NCI-H146 treated with DMSO at 0.1 percent for 48 hours (cell line): ENCODE results near the gene CTNND2.

Source experiments
- DNase-seq: peaks from one replicate; lab custom pipeline; 2025; ENCODE audit not compliant: unreplicated experiment; lab: John Stamatoyannopoulos, UW

CTNND2 gene

DNA sequence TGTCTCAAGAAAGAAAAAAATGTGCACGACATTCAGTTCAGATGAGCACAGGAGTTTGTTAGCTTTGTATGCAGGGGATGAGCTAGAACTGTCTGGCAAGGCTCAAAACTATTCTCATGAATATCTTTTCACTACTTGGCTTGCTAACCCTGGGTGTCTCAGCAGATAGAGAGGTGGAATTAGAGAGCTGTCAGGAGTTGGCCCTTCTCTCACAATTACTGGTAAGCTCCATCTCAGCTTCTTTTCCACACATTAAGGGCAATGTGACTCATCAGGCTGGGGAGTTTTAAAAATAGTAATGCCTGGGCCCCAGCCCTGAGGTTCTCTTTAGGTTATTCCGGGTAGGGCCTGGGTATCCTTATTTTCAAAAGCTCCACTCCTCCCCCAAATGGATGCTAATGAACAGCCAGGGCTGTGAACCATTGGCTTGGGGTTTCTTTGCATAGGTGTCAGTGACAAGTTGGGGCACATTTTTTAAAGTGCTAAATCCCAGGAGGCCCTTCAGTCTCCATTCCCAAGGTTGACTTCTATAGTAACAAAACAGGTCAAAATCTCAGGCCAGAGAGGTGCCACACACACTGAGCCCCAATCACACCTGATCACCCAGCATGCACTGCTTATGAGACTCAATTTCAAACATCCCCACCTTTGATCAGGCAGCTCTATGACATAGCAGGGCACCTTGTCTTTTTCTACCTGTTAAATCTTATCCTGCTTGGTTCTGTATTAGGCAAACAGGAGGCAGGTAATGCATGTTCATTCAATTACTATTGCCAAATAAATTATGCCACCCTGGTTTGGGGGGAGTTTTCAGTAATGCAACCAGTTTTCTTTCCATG, 903.5 kb downstream of the CTNND2 start:
- DNase-seq, result no peak

DNA sequence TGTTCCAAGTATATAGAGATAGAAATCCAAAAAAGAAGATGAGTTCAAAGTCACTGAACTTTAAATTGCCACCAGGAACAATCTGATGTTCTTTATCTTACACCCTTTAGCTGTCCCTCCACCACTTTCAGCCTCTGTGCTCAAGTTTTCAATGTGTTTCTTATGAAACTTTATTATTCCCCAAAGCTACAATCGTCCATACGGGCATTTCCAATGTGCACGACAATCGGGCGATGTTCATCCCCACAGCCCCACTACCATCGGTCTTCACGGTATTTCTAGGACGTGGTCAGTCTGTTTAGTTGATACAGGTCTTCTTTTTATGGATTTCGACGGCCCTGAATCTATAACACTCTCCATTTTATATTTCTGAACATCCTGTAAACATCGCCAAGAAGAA, 904.5 kb downstream of the CTNND2 start:
- no peak for DNase-seq

GRCh38 chr5:10995891-10996290, 908.4 kb downstream of the CTNND2 start:
- DNase-seq, result no peak

DNA sequence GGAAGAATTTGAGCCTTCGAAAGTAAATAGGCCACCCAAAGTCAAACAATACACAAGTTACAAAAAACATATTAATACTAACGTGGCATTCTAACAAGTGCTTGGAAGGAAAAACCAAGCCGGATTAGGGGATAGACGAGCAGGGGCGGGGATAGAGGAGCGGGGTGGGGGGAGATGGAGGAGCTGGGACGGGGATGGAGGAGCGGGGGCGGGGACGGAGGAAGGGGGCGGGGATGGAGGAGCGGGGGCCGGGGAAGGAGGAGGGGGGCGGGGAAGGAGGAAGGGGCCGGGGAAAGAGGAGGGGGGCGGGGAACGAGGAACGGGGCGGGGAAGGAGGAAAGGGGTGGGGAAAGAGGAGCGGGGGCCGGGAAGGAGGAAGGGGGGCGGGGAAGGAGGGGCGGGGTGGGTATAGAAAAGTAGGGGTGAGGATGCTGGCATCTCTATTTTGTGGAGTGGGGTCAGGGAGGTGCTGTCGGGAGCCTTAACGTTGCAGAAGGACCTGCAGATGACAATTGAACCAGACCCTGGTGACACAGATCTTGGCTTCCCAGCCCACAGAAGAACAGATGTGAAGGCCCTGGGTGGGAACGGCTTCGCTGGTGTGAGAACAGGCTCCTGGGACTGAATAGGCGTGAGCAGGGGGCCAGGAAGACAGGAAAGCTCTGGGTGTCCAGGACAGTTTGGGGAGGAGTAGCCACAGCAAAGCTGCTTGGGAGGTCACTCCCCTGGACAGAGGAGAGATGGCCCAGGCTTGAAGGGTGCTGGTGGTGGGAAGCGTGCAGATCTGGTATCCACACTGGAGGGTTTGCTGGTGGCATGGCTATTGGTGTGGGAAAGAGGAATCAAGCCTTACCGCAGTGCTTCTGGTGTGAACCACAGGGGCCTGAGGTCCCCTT, 909.9 kb downstream of the CTNND2 start:
- no peak for DNase-seq

GRCh38 chr5:10990634-10991033, 913.6 kb downstream of the CTNND2 start:
- no peak for DNase-seq

DNA sequence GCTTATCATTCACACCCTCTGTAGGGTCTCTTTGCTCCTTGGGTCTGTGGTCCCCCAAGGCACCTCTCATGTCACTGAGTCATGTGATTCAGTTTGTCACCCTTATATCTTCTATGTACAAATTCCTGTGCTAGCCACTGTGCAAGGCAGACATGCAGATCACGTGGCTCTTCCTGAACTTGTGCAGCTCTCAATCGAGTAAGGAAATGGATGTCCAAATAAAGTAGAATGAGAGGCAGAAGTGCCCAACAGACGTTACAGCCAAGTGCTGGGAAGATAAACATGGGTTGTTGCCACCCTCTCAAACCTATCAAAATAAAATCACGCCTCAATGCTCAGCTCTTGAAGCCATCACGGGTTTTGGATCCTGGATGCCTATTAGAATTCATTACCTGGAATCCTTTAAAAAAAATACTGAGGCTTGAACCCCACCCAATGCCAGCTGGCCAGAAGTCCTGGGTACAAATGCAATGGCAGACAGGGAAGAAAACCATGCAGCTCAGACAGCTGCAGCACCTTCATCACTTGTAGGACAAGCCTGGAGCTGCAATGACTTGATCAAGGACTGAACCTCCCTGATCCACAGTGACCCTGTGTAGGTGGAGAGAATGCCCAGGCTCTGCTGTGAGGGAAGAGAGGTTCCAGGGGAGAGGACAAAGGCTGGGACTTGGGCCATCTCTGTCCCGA, 914.5 kb downstream of the CTNND2 start:
- no peak for DNase-seq

GRCh38 chr5:10988622-10989021, 915.6 kb downstream of the CTNND2 start:
- DNase-seq, result no peak

- DNase-seq, result no peak
Observed at GRCh38 chr5:10987925-10988504, 916.2 kb downstream of the CTNND2 start.

DNA sequence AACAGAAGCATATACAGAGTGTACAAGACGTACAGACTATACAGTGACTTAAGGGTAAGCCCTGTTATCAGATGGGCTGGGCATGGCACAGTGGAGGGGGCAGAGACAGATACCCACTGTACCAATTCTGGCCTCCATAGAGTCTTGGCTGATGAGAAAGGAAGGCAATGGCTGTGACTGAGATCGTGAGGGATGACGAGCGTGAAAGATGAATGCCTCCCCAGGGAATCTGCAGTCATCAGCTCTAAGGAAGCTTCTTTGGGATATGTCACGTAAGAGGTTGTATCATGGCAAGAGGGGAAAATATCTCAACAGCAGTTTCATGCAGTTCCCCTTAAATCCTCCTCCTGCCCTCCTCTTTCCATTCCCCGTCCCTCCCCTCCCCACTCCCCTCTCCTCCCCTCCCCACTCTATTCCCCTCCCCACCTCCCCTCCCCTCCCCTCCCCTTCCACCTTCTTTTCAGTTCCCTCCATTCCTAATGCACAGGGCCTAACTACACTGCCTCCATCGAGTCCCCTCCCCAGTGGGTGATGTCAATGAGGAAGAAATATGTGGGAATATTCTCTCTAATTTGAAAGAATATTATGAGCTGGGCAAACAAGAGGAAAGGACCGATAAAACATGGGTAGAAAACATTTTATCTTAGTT, 916.8 kb downstream of the CTNND2 start:
- DNase-seq, result no peak

DNA sequence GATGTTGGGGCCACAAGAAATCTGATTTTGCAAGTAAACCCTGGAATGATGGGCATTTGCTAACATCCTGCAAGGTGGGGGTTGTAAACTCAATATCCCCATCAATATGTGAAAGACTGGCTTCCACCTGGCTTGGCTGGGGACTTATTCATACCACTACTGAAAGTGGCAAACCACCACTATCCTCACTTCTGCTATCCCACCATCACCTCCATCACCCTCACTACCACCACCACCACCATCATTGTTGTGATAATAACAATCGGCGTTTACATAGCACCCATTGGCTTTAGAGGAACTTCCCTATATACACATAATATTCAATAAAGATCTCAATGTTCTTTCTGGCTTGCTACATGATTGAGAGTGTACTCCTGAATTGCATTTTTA, 918.5 kb downstream of the CTNND2 start:
- no peak for DNase-seq

DNA sequence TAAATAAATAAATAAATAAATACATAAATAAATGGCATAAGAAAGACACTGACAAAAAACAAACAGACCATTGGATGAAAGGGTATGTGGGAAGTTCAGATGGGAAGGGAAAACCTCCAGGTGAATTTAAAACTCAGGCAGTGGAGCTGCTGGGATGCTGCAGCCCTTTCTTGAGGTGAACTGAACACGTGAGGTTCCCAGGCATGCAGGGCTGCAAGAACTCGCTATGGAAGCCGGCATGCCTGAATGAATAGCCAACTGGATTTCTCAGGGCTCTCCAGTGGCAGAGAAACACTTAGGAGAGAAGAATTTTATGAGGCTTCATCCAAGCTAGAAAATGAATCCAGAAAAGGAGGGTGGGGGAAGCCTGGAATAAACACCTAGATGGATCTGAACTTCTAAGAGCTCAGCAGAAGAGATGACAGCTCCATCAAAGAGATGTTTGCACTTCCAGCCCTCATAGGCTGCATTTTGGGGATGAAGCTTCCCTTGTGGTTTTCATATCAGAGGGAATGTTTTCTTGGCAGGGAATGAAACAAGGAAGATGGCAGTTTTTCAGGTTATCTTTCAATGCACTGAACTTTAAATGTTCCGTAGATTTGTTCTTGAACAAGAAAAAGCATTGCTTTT, 919.0 kb downstream of the CTNND2 start:
- DNase-seq, result no peak

DNA sequence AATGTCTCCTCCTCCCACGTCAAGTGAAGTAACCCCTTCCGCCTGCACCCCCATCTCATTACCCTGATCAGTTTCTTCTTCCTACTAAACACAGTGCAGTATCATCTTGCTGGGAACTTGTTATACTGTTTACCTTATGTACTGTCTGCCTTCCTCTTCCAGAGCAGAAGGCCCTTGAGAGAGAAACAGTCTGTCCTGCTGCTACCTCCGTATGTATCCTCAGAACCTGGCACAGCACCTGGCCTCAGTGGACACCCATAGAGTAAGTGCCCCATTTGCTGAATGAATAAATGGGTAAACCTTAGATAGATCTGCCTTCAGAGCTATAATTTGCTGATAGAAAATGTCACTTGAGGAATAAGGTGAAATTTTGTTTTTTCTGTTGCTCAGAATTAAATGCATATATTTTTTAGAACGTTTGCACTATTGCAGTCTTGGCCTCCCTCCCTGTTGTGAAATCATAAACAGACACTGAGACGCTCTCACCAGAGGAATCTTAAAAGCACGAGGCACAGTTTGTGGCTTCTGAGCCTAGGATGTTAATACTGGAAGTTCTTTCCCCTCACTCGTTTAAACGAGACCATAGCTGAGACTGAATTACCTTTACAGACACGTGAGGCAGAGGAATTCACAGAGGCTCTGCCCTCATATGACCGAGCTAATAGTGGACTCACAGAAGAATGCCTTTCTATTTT, 920.1 kb downstream of the CTNND2 start:
- DNase-seq, result no peak

DNA sequence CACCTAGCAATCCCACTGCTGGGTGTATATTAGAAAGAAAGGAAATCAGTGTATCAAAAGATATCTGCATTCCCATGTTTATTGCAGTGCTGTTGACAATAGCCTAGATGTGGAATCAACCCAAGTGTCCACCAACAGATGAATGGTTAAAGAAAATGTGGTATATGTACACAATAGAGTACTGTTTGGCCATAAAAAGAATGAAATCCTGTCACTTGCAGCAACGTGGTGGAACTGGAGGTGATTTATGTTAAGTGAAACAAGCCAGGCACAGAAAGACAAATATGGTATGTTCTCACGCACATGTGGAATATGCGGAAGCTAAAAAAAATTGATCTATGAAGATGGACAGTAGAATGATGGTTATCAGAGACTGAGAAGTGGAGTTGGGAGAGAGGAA, 921.6 kb downstream of the CTNND2 start:
- no peak for DNase-seq

GRCh38 chr5:10981932-10982331, 922.3 kb downstream of the CTNND2 start:
- no peak for DNase-seq

DNA sequence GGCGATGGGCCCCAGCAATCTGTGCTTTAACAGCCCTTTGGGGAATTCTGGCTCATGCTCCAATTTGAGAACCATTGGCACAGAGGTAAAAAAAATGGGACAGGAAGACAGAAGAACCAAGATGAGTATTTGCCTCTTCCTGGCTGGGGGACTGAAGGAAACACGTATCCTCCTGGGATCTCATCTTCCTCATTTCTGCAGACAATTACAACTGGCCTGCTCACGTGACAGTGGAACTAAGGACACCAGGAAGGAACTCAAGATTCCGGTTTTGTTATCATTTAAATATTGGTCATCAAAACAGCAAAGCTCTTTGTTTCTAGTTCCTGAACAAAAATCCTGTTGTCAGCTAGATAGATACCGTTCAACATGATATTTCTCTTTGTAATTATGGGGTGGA, 927.2 kb downstream of the CTNND2 start:
- DNase-seq, result no peak

DNA sequence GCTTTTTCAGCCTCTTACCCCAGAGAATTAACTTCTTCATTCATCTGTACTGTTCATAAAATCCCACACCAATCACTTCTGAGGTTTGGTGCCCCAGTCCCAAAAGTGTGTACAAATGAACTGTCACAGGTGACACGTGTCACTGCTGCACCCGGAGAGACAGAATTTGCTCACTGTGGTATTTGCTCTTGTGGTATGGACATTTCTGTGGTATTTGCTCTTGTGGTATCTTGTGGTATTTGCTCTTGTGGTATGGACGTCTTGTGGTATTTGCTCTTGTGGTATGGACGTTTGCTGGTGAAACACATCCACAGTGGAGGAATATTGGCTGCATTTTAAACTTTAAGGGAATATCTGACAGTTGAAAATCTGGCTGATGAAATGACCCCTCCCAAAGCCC, 928.3 kb downstream of the CTNND2 start:
- no peak for DNase-seq

- no peak for DNase-seq
Observed at GRCh38 chr5:10974850-10975249, 929.4 kb downstream of the CTNND2 start.

DNA sequence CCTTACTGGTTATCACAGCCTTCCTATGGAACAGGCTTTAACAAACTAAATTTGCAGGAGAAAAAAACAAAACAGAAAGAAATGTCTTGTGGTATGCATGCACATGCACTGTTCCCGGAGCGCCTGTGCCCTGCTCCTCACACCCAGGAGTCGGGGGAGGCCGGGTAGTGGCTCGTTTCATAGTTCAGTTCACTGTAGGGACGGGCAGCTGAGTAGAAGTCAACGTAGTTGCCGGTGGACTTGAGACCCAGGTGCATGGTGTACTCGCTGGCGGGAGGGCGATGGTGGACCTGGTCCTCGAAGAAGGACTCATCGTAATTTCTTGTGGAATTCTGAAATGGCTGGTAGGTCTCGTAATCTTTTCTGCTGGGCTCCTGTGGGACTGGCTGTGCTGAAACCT, 930.9 kb downstream of the CTNND2 start:
- DNase-seq, result no peak

- DNase-seq, result no peak
Observed at GRCh38 chr5:10969684-10970180, 934.5 kb downstream of the CTNND2 start.
